Right lobe of liver (tissue), 6 donors: ENCODE results near the gene CAMSAP2. TPM values are rescaled to one million over a fixed set of nuclear protein-coding genes. Genes with fewer than 3 reads are reported as not detected.

Experiments
- ATAC-seq, 4 donors: fragments of 200-7000 bp; cut with Tn5 transposase; one replicate each; pipeline ENCODE4 v1.9.1; 2020; ENCODE audit warnings: mild to moderate bottlenecking in 4 of 4, moderate library complexity in 4 of 4
- DNase-seq, 3 donors: peaks; one replicate each; pipeline ENCODE4 v3.0.0-alpha.2; 2020
- H3K27ac ChIP-seq, 3 donors: fragments of 200-600 bp; one replicate each; pipeline ENCODE4 v1.8.0; 2022
- H3K27me3 ChIP-seq, 2 donors: fragments of 200-600 bp; one replicate each; pipeline ENCODE4 v1.8.0; 2022
- H3K36me3 ChIP-seq, 4 donors: fragments of 200-600 bp; sonication (generic) in 1 of 4; one replicate each; pipeline versions ENCODE4 v1.5.1 to v1.8.0; 2017 to 2022; ENCODE audit warnings: control low read depth in 1 of 4
- H3K4me1 ChIP-seq, 4 donors: fragments of 200-600 bp; sonication (generic) in 1 of 4; one replicate each; pipeline versions ENCODE4 v1.5.1 to v1.8.0; 2017 to 2022; ENCODE audit warnings: control low read depth in 1 of 4
- H3K4me3 ChIP-seq, 3 donors: fragments of 200-600 bp; one replicate each; pipeline ENCODE4 v1.8.0; 2022
- H3K9me3 ChIP-seq, 4 donors: fragments of 200-600 bp; sonication (generic) in 1 of 4; one replicate each; pipeline versions ENCODE4 v1.5.1 to v1.8.0; 2017 to 2022; ENCODE audit warnings: control low read depth in 1 of 4
- CTCF ChIP-seq, 4 donors: fragments of 200-600 bp in 3 of 4; fragments of 450-650 bp in 1 of 4; IDR thresholded peaks; one replicate each; pipeline versions ENCODE4 v1.5.1 to v1.8.0; 2016 to 2022; ENCODE audit warnings: antibody characterized with exemption in 4 of 4, mild to moderate bottlenecking in 2 of 4
- POLR2A ChIP-seq: fragments of 450-650 bp; IDR thresholded peaks from one replicate; pipeline ENCODE4 v1.6.1; 2017; ENCODE audit warnings: antibody characterized with exemption, mild to moderate bottlenecking
- WGBS: methylation state at CpG from one replicate; pipeline ENCODE4 v1.1.6; 2018; ENCODE audit warnings: low coverage, low lambda C conversion rate; ENCODE audit not compliant: insufficient coverage; ENCODE audit errors: missing lambda C conversion rate; 5-methylcytosine and 5-hydroxymethylcytosine counted together
- intact Hi-C, 2 donors: fragments of 100-400 bp; cut with DNase I; formaldehyde crosslinking; loops; one replicate each; pipeline versions ENCODE4 v1.11.2 to v1.14.1; 2022
- total RNA-seq, 6 experiments: library from RNA; depleted of rRNA in 2 of 6; stranded (reverse); fragments of >200 nt in 2 of 6; fragmentation: NEBNext Ultra II Directional in 3 of 6; extraction: Animal tissue kit (Norgen Biotek cat#: 25700) in 3 of 6; gene quantifications; one replicate each; pipeline versions ENCODE4 v1.1.0 to v1.2.4, GENCODE V29; 2016 to 2023
- donor health status: DM: no; HTN: yes; CAD: no.
- donor health status: DM: no; HTN: no; CAD: no.
- donor health status: DM: no; HTN: no; CAD: no.
- donor health status: DM: no; HTN: yes; CAD: no.
- donor health status: DM: no; HTN: yes; CAD: no.

The CAMSAP2 gene
- total RNA-seq, 6 experiments from 2014 or later: 4.0 to 12.5 (median 8.0) TPM

- Histone ChIP-seq H3K9me3 (no peaks in the 10 kb centered on the region), H3K36me3 (no peaks in the 10 kb centered on the region), H3K4me3 (no peak within 1 kb of the TSS), H3K4me1 (peaks cover 0 to 28% (median 4%) of the 10 kb centered on the region in 4 donors), H3K27ac (no peak within 1 kb of the TSS), H3K27me3 (no peaks in the 10 kb centered on the region)
- no peak for DNase-seq
- TF ChIP-seq CTCF (IDR thresholded peaks at IDR 0.05): no peak
- no peak for TF ChIP-seq POLR2A
- ATAC-seq: no peak
- 78% methylated on average over 3 of the region's 15 CpGs for WGBS
- intact Hi-C loops: no loop called here
Measured at GRCh38 chr1:200894712-200895442, 156.2 kb downstream of the CAMSAP2 start, which contains the start of gene INAVA. INAVA (plus strand) TSS chr1:200894900; CDS start chr1:200898401, 3,501 bp downstream.

GRCh38 chr1:200895443-200895789 is 156.7 kb downstream of the CAMSAP2 start:
- TF ChIP-seq POLR2A (no peak), CTCF (IDR thresholded peaks at IDR 0.05) (no peak)
- H3K4me3 ChIP-seq: no peak overlapping the region
- H3K27ac ChIP-seq: no peak overlapping the region
- no peak for ATAC-seq
- no peaks in the 10 kb centered on the region for H3K27me3 ChIP-seq
- H3K4me1 ChIP-seq: peaks cover 0 to 28% (median 4%) of the 10 kb centered on the region in 4 donors
- H3K9me3 ChIP-seq: no peaks in the 10 kb centered on the region
- intact Hi-C loops: no loop called here
- WGBS: 53% methylated on average over 2 of the region's 8 CpGs
- DNase-seq: no peak
- no peaks in the 10 kb centered on the region for H3K36me3 ChIP-seq

GRCh38 chr1:200895801-200896530 is 157.3 kb downstream of the CAMSAP2 start:
- Histone ChIP-seq H3K4me3 (no peak overlapping the region), H3K9me3 (no peaks in the 10 kb centered on the region), H3K36me3 (no peaks in the 10 kb centered on the region), H3K27me3 (no peaks in the 10 kb centered on the region), H3K4me1 (peaks cover 0 to 24% (median 4%) of the 10 kb centered on the region in 4 donors), H3K27ac (no peak overlapping the region)
- no peak for DNase-seq
- ATAC-seq: peak in 2 of 4 donors; percentile 2 to 5
- WGBS: 36% methylated on average over 2 of the region's 9 CpGs
- TF ChIP-seq POLR2A (no peak), CTCF (IDR thresholded peaks at IDR 0.05) (no peak)
- intact Hi-C loops: no loop called here

- ATAC-seq (peak; percentile 80 to 90 (median 88)), DNase-seq (peak; percentile 65 to 74 (median 72))
- no peak overlapping the region for H3K4me3 ChIP-seq
- no peak overlapping the region for H3K27ac ChIP-seq
- no peaks in the 10 kb centered on the region for H3K27me3 ChIP-seq
- peaks cover 0 to 17% (median under 1%) of the 10 kb centered on the region in 4 donors for H3K4me1 ChIP-seq
- H3K36me3 ChIP-seq: no peaks in the 10 kb centered on the region
- no peaks in the 10 kb centered on the region for H3K9me3 ChIP-seq
- intact Hi-C loops: no loop called here
- TF ChIP-seq POLR2A: no peak
- no peak for TF ChIP-seq CTCF (IDR thresholded peaks at IDR 0.05)
- 57% methylated on average over 3 of the region's 10 CpGs for WGBS
Measured at GRCh38 chr1:200896531-200897196, 158.0 kb downstream of the CAMSAP2 start.
